Measurements from ENCODE around the gene RAMP1.

- no peak for TF ChIP-seq CTCF (IDR thresholded peaks at IDR 0.05)
- TF ChIP-seq POLR2A (IDR thresholded peaks at IDR 0.05), result no peak
Measured at GRCh38 chr2:237854295-237854694, 5.1 kb upstream of the RAMP1 start.
